ENCODE data around the gene KCTD20. TPM values are rescaled to one million over a fixed set of nuclear protein-coding genes. Genes with fewer than 3 reads are reported as not detected.
A peak's percentile ranks its signal among the peaks of the same experiment; 100 is the strongest.

The KCTD20 gene
- total and polyA plus RNA-seq, 9 of the 15 experiments (the other 6 are each of a cell fraction or from before 2014, with no cell fraction given): 28.9 to 160 (median 70.6) TPM

GRCh38 chr6:36436466-36436865 is 6.3 kb upstream of the KCTD20 start:
- BruUV-seq (replicated peaks): no TSS peak
- CTCF ChIA-PET (ENCODE audit: low intra/inter-chr PET ratio): no interaction called here
- DNase-seq (ENCODE audit: extremely low read depth in 1 of 4, low spot score in 3 of 4) (no peak), ATAC-seq (no peak), FAIRE-seq (no peak)
- POLR2A ChIA-PET: no interaction called here
- Histone ChIP-seq H2AFZ (ENCODE audit: low read depth, low read length) (no peak overlapping the region), H3K9me3 (replicated peaks; ENCODE audit: control insufficient read depth, insufficient read depth, low read depth, low read length) (no peaks in the 10 kb centered on the region), H3K4me1 (replicated peaks in 1 of 2; ENCODE audit: control insufficient read depth in 2 of 2, insufficient read depth in 2 of 2, low read length in 2 of 2) (peaks cover 8 to 20% of the 10 kb centered on the region in 2 experiments), H3K27ac (ENCODE audit: extremely low read depth, low read depth, low read length) (no peak overlapping the region), H3K9ac (ENCODE audit: insufficient read depth in 1 of 2, low read depth in 2 of 2, low read length in 2 of 2) (no peak overlapping the region), H3K4me3 (no peak overlapping the region), H3K27me3 (ENCODE audit: control insufficient read depth in 2 of 2, insufficient read depth in 2 of 2, low read length in 2 of 2) (no peaks in the 10 kb centered on the region), H3K4me2 (ENCODE audit: insufficient read depth, low read length) (no peak overlapping the region), H3K36me3 (ENCODE audit: control insufficient read depth, insufficient read depth, low read length) (no peaks in the 10 kb centered on the region), H4K20me1 (replicated peaks; ENCODE audit: control insufficient read depth, insufficient read depth, low read length) (no peaks in the 10 kb centered on the region), H3K79me2 (ENCODE audit: control insufficient read depth, insufficient read depth, low read length) (no peaks in the 10 kb centered on the region), H3K9me1 (ENCODE audit: control insufficient read depth, insufficient read depth, low read length) (no peaks in the 10 kb centered on the region)
- 72% methylated on average over 1 of the region's 1 CpG for WGBS (ENCODE audit: insufficient coverage, low coverage, missing lambda C conversion rate)
- in situ Hi-C loops (cut with MboI): no loop called here
- no peak for TF ChIP-seq IRF9 (tag; IDR thresholded peaks at IDR 0.05)
- 0 out of 2 replicates have a peak, but pooled peaks have one; percentile 8 for TF ChIP-seq ZNF316 (IDR thresholded peaks at IDR 0.05)
- TF ChIP-seq, protein P1, sequence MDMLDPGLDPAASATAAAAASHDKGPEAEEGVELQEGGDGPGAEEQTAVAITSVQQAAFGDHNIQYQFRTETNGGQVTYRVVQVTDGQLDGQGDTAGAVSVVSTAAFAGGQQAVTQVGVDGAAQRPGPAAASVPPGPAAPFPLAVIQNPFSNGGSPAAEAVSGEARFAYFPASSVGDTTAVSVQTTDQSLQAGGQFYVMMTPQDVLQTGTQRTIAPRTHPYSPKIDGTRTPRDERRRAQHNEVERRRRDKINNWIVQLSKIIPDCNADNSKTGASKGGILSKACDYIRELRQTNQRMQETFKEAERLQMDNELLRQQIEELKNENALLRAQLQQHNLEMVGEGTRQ (CRISPR knock-in tag; IDR thresholded peaks at IDR 0.05): no peak
- TF ChIP-seq CHD1 (IDR thresholded peaks at IDR 0.05; ENCODE audit: low read length): no peak
- TF ChIP-seq KAT2B (IDR thresholded peaks at IDR 0.05; ENCODE audit: low read depth, low read length): no peak
- intact Hi-C loops (cut with micrococcal nuclease): no loop called here
